Activated CD4-positive, CD25-positive, alpha-beta regulatory T cell treated with anti-CD3 and anti-CD28 coated beads, Interleukin-2, amount 50 U/mL, for 24 hours (primary cell): ENCODE measurements around the gene STRADA.
A peak's percentile ranks its signal among the peaks of the same experiment; 100 is the strongest.
"Not testable (repeated sequence)": the region's sequence is repeated elsewhere in the genome, so short reads cannot be mapped to it uniquely, and the experiment has no call there.

Experiments used
- ATAC-seq, 2 donors: fragments of 150-1000 bp; cut with Tn5 transposase; one replicate each; pipeline ENCODE4 v1.10.0; 2021; ENCODE audit warnings: mild to moderate bottlenecking in 1 of 2, moderate library complexity in 1 of 2

STRADA gene

DNA sequence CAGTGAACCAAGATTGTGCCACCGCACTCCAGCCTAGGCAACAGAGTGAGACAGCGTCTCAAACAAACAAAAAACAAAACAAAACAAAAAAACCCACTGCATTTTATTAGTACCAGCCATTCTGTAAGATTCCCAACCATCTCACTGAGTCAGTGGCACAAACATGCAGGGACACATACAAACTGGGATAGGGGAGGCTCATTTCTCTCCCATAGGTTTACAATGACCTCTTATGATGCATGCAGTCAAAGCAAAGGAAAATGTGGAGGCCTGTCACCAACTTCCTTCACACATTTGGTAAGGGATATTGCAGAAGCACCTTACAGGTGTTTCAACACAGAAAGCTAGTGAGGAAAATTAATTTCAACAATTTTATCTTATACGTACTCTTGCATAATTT, 12.4 kb upstream of the STRADA start:
- ATAC-seq = no peak

DNA sequence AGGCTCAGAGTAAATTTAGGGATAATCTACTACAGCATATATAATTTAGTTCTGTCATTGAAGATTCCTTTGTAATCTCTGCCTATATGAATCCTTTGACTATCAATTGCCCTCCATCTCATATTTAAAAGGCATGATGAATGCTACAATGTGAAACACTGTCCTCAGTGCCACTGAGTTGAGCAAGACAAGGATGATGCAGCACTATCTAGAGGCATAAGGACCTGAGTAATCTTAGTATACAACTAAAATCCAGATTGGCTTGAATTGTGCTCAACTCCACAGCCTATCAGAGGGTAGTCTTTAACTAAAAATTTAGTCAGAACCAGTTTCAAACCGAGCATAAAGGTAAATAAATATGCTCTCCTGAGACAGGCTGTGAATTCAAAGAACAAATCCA, 11.6 kb upstream of the STRADA start:
- peak in 1 of 2 donors; percentile 41 for ATAC-seq

DNA sequence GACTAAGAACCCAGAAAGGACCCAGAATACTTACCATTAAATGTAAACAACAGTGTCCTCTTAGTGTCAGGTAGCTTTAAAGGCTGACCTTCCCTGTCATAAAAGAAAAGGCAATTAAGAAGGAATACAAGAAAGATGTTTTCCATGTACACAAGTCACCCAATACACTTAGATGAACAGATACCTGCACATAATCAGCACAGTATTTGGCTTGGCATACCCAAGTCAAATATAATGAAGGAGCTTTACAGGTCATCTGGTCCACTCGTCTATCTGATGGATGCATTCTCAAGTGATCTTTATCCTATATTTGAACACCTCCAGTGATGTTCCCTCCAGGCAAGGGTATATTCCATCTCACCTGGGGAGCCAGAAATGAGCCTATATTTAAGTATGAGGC, 11.1 kb upstream of the STRADA start:
- ATAC-seq = no peak

DNA sequence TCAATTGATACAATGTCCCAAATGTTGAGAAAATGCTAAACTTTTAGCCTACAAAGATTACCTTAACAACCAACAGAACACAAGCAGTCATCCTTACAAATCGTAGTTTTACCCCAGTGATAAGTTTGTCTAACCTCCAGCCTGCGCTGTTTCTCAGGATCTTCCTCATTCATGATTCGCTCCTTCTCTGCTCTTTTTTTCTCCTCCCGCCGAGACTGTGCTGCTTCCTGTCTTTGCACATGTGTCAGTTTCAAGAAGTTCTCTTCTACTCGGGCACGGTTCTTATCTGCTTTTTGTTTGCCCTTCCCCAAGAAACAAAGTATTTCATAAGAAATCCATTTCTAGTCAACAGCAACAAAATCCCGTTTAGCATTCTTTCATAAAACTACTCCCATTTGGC, 10.2 kb upstream of the STRADA start:
- ATAC-seq = no peak

DNA sequence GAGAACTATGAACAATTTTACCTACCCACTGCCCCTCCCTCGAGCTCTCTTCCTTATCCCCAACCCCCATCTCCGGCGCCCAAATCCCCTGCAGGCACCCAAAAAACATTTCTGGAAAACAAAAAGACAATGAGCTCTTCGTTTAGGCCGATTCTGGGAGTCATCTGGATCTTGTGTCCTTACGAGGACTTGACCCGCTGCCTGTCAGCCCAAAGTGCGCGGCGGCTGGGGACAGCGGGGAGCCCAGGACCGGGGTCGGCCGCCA, 524 bp downstream of the STRADA start:
- ATAC-seq = no peak

DNA sequence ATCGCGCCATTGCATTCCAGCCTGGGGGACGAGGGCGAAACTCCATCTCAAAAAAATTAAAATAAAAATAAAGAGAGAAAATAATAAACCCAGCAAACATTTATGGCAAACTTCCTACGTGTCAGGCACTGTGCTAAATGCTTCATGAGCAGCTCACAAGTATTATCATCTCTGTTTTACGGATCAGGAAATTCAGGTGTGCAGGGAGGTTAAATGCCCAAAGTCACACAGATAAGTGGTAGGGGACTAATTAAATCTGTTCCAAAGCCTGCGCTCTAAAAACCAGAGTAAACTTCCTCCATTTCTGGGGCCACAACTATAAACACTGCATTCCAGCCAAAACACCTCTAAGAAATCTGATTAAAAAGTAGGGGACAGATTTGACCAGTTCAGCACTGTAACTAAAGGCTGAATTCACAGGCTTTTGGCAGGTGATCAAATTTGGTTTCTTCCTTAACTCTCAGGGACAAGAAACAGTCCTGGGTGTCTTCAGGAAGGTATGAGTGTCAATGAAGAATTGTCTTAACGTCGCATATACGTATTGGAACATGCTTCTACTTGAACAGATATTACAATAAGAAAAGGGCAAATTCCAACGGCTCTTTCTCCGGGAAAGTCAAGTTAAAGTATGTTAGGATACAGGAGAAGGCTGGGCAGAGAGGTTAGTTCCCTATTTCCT, 996 bp downstream of the STRADA start:
- ATAC-seq = no peak

DNA sequence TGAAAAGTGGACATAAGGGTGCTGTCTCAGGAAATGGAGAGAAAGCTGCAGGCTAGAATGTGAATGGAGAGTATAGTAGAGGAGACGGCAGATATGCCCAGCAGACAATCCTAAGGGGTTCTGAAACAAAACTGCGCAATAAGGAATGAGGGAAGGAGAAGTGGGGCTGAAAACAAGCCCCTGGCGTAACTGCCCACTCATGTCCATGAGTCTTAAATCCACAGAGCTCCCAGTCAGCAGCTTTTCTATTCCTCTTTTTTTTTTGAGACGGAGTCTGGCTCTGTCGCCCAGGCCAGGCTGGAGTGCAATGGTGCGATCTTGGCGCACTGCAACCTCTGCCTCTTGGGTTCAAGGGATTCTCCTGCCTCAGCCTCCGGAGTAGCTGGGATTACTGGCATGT, 5.9 kb downstream of the STRADA start:
- ATAC-seq = no peak

DNA sequence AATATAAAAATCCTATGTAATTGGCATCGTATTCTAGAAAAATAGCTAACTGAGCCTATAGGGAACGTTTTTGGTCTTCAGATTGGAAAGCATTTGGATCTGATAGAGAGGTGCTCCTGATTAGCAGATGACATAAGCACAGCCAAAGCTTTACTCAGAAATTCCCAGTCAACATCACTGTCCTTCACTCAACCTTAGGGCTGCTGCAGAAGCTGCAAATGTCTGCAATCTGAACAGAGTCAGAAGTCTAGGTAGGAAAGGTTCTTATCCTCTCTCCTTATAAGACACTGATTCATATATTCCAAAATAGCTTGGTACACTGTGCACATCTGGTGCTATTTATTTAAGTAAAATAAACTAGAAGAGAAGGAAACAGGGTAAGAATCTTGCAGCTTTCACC, 19.2 kb downstream of the STRADA start:
- no peak for ATAC-seq

DNA sequence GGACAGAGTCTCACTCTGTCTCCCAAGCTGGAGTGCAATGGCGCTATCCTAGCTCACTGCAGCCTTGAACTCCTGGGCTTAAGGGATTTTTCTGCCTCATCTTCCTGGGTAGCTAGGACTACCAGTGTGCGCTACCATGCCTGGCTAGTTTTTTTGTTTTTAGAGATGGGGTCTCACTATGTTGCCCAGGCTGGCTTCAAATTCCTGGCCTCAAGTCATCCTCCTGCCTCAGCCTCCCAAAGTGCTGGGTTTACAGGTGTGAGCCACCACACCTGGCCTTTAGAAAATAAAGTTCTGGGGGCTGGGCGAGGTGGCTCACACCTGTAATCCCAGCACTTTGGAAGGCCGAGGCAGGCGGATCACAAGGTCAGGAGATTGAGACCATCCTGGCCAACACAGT, 21.4 kb downstream of the STRADA start:
- ATAC-seq = not testable (repeated sequence)

DNA sequence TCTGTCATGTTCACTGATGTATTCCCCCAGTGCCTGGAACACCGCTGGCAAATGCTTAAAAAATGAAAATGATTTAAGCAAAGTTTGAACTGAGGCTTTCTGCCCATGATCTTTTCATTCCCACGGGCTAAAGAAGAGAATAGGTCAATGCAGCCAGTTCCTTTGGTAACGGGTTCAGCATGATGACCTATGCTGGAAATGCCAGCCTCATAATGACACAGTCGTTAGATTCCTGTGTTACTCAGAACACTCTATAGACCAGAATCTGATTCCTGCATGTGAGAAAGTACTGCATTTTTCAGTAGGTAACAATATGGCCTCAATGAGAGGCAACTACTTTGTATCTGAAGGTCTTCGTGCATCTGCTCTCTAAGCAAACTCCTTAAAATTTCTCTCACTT, 22.6 kb downstream of the STRADA start:
- ATAC-seq = no peak

DNA sequence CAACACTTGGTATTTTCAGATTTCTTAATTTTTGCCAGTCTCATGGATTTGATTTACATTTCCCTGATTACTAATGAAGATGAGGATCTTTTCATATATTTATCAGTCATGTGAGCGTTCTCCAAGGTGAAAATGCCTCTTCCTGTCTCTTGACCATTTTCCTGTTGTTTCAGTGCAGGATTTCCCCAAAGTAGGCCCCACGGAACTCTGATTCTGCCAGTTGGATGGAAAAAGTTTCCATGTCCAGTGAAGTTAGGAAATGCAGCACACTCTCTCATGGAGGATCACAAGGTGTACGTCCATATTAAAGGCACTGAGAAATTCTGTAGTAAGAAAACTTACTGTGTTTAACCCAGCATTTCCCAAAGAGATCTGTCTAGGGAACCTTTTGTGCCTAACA, 25.2 kb downstream of the STRADA start:
- ATAC-seq = no peak

DNA sequence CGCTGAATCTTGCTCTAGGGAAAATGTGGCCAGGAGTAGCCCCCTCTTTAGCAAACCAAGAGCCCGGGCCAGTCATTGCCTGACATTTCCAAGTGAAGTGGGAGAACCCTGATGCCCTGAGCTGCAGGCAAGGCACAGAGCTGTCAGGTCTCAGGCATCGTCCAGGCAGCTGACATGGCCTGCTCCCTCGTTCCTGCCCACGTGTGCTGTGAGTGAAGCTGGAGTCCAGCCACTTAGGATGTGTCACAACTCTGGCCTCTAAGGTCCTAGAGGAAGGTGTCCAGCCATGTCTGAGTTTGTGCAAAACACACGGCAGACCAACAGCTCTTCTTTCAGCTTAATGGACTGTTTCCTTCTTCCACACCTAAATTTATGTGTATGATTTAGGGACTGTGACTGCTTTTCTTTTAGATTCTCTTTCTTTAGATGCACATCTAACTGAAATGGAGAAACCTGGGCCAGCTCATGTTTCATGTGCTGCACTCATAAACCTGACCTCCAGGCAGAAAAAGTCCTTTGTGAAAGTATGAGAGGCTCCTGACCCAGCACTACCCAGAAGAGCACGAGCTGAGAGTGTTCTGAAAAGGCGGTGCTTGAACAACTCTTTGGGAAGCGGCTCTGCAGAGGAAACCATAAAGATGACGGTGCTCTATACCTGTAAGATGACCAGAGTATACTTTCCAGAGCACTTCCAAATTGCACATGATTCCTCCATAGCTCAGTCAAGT, 26.9 kb downstream of the STRADA start:
- ATAC-seq = no peak

DNA sequence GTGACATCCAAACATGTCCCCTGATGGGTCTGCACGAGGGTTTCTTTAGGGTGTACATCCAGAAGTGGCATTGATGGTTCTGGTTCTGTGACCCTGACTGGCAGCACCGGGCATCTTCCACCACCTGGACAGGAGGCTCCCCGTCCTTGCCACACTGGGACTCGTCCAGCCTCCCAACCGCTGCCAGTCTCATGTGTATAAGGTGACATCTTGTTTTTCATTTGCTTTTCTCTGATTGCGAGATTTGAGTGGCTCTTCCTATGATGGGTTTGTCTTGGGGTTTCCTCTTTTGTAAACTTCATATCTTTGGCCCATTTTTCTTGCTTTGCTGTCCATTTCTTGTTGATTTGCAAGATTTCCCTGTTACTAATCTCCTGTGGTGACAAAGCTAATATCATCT, 32.5 kb downstream of the STRADA start:
- no peak for ATAC-seq

DNA sequence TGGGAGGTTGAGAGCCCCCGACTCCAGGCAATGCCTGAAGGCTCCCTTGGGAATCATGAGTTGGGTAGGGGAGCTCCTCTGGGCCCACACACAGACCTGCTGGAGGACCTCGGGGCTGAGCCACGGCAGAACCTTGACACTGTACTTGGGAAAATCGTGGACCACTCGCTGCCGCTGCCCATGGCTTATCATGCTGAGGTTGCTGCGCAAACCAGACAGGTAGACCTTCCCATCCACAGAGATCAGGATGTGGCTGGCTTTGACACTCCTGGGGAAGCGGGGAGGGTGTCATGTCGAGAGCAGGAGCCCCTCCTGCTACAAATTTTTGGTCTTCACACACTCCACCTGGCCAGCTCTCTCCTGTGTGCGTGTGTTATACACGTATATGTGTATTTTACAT, 34.4 kb downstream of the STRADA start:
- no peak for ATAC-seq

DNA sequence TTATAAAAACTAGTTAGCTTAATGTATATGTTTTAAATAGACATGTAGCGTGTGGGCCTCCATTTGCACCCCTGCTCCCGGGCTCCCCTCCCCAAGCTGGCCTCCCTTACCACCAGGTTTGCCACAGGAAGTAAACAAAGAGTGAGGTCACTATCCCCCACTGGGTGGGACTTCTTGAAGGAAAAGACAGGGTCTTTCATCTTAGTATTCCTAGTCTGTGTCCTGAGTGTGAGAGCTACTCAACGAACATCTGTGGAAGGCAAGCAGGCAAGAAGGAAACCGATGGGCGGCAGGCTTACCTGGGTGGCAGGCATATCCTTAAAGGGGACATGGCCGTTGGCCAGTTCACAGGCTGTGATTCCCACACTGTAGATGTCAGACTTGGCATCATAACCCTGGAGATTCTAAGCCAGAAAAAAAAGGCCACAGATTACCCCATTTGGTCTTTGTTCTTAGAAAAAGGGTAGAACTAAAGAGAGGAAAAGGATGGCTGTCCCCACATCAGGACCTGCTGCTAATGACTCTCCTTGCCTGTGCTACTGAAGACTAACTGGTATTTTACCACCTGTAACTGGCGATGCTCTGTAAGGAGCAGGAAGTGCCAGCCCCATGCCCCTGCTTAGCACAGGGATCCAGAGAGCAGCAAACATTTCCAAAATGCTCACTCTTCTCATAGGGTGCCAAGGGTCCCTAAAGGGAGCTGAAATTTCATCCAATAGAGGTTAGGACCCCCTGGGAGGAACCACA, 35.1 kb downstream of the STRADA start:
- ATAC-seq = no peak

DNA sequence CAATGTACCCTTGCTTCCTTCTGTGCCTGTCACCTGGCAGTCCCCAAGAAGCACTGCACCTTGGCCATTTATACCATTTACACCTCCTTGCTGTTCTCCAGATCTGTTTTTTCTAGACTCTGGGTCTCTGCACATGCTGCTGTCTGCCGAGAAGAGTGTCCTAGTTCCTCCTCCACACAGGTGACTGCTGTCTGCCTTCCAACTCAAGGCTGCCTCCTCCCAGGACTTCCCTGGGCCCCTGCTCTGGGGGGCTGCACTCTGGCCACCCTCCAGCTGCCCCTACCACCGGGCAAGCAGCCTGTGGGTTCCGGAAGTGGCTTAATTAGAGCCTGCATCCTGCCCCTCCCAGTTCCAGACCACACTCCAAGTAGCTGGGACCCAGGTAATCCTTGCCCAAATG, 35.9 kb downstream of the STRADA start:
- ATAC-seq = no peak

DNA sequence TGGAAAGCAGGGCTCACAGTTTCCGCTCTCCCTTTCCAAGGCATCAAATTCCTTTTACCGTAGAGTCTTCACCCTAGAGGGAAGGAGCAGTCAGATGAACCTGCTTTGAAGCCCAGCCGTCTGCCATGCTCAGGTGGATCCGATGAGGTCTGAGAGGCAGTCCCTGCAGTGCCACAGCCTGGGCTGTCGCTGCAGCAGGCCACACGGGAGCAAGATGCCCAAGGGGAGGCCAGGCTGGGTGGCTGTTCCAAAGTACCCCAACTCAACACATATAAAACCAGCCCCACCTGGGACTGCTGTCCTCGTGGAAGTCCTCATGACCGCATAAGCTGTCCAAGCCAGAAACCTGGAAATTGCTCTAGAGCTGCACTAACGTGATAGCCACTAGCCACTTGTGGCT, 36.8 kb downstream of the STRADA start:
- ATAC-seq = no peak

DNA sequence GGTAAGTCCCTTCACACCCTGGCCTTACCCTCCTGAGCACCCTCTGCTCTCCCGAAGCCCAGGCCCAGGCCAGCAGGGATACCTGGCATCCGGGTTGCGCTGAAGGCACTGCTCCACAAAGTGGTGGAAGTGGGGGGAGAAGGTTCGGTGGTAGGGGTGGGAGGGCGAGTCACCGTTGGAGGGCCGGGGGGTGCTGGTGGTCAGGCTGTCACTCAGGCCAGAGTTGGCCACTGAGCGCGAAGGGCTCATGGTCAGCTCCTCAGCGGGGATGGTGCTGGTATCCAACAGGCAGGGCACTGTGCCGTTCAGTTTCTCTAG, 37.4 kb downstream of the STRADA start:
- ATAC-seq = no peak

DNA sequence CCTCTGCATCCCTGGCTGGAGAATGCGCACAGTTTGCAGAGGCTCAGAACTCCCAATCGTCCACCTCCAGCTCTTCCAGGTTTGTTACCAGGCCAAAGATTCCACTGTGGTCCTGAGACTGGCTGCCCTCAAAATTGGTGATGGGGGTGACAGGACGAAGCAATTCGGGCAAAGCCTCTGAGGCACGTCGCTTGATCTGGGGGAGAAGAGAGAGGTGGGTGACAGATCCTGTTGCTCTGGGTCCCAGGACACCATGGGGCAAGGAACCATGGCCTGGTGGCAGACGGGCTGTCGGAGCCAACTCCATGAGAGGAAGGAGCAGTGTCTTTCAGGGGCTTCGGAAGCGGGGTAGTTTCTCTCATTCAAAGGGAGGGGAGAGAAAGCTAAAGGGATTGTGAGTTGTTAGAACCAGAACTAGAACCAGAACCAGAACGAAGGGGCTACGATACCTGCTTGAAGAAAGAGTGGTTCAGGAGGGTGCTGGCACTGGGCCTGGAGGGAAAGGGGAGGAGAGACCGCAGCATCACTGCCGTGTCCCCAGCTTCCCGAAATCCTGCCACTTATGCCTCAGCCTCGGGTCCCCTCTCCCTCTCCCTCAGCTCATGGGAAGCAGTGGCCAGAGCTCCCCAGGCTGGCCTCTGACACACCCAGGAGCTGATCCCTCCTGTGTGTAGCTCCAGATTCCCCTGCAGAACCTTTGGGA, 37.9 kb downstream of the STRADA start:
- ATAC-seq = no peak

DNA sequence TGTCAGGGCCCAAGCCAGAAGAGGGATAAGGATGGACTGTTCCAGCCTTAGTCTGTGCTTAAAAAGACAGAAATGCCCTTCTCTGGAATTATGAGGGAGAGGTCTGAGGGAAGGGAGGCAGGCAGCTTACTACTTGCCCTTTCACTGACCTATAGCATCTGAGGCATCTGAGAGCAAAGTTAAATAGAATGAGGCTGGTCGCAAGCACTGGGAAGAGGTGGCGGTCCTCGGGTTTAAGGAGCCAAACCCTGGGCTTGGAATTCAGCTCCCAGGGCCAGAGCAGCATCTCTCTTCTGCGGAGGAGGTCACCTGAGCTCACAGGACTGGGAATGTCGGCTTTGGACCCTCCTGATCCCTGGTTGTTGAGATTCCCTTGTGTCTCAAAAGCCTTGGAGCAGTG, 38.6 kb downstream of the STRADA start:
- ATAC-seq = no peak

DNA sequence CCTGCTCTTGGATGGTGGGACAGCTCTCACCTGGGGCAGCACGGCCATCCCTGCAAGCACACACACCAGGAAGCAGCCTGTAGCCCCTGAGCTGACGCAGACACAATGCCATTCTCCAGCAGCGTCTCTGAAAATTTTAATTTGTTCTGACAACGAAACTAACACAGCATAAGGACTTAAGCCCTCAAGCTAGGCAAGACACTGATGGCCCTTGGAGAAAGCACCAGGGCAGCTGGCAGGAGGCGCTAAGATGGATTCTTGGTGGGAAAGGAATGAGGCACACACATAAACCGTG, 38.9 kb downstream of the STRADA start:
- no peak for ATAC-seq

DNA sequence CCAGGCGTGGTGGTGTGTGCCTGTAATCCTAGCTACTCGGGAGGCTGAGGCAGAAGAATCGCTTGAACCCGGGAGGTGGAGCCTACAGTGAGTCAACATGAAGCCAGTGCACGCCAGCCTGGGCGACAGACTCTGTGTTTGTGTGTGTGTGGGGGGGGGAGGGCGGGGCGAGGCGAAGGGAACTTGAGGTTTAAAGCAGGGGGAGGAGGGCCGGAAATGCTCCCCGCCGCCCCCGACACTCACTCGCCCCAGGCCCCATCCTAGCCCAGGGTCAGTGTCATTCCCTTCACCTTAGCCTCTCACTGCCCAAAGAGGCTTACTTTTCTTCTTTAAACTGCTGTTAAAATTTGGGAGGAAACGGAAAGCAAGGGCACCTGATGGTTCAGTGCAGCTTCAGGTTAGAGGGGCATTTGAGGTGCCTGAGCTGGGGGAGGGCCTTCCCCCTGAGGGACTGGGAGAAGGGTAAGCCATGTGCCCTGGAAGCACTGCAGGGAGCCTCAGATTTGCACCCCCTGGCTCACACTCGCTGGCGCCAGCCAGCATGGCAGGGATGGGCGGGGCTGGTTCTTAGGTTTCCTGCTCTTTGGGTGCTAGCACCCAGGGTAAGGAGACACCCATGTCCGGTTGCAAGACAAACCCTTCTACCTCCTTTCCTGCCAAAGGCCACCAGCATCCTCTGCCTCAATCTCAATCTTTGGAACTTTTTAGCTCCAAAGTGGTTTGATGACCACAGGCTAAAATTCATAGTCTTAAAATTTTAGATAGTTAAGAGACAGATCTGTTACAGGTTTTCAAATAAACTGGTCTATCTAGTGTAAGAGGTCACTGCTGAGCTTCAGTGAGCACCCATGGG, 39.5 kb downstream of the STRADA start:
- peak; percentile 18 to 30 for ATAC-seq

DNA sequence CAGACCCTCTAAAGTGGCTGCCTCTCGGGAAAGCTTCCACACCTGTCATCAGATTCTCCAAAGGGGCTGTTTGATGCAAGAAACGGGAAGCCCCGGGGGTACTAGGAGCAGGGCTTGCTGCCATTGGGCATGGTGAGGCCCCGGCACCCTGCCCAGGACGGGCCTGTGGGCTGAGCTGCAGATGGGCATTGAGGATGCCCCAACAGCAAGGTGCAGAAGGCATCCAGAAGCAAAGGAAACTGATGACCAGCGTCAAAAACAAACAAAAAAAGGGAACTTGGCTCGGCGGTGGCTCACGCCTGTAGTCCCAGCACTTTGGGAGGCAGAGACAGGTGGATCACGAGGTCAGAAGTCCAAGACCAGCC, 40.2 kb downstream of the STRADA start:
- no peak for ATAC-seq
